HL-60 (cell line): ENCODE results near the gene RRP7A.
"Not testable (repeated sequence)": the region's sequence is repeated elsewhere in the genome, so short reads cannot be mapped to it uniquely, and the experiment has no call there.

Experiments used
- DNase-seq, 2 experiments: peaks; one replicate each; pipeline ENCODE4 v3.0.0-alpha.2; 2010 to 2020; ENCODE audit warnings: low read depth in 1 of 2, low spot score in 1 of 2
- H3K27ac ChIP-seq: fragments of 250-450 bp; sonication (Bioruptor Pico); replicated peaks from 2 replicates; pipeline ENCODE4 v1.5.1; 2020; ENCODE audit warnings: mild to moderate bottlenecking, moderate library complexity
- H3K27me3 ChIP-seq: fragments of 250-450 bp; sonication (Bioruptor Pico); 2 replicates; pipeline ENCODE4 v1.5.1; 2021; ENCODE audit warnings: mild to moderate bottlenecking, moderate library complexity; ENCODE audit not compliant: insufficient read depth, poor library complexity, severe bottlenecking
- H3K4me3 ChIP-seq: replicated peaks from 2 replicates; pipeline ENCODE4 v1.5.1; 2011; ENCODE audit warnings: mild to moderate bottlenecking, control low read depth, low read length; ENCODE audit not compliant: insufficient read depth
- GABPA ChIP-seq: IDR thresholded peaks from 2 replicates; pipeline ENCODE4 v1.6.1; 2012; ENCODE audit warnings: low read depth
- POLR2AphosphoS5 ChIP-seq: IDR thresholded peaks from 2 replicates; pipeline ENCODE4 v1.6.1; 2012; ENCODE audit warnings: low read depth
- SPI1 ChIP-seq: IDR thresholded peaks from 2 replicates; pipeline ENCODE4 v1.6.1; 2012; ENCODE audit warnings: low read depth, mild to moderate bottlenecking, borderline replicate concordance
- TF ChIP-seq, protein P1 (sequence below): IDR thresholded peaks from 2 replicates; pipeline ENCODE4 v1.6.1; 2012; ENCODE audit warnings: low read depth; ENCODE audit not compliant: insufficient replicate concordance
- TF ChIP-seq, protein P2 (sequence below): IDR thresholded peaks from one replicate; pipeline ENCODE4 v1.5.1; 2011; ENCODE audit warnings: low read length, control low read depth, inconsistent platforms; ENCODE audit not compliant: insufficient read depth

The RRP7A gene

DNA sequence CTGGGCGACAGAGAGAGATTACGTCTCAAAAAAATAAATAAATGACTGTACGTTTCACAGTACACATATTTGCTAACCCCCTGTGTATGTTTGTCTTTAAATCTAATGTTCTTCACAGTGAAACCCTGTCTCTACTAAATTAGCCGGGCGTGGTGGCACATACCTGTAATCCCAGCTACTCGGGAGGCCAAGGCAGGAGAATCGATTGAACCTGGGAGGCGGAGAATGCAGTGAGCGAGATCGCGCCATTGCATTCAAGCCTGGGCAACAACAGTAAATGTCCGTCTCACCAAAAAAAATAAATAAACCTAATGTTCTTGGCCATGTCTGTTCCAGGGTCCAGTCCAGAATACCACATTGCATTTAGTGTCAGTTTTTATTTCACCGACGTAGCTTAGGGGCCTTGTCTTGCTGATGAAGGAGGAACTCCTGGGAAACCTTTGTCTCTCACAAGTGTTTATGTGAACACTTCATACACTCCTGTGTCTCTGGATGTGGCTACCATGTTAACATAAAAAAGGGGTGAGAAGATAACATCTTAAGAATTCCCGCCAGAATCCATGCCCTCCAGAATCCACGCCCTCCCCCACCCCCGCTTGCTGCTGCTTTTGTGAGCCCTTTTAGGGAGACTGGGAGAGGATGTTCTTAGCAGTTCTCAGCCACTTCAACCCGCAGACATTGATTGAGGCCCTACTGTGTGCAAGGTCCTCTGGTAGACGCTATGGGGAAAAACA lies 29.2 kb upstream of the RRP7A start:
- DNase-seq, result no peak
- no peak overlapping the region for H3K27ac ChIP-seq
- no peak for TF ChIP-seq POLR2AphosphoS5
- no peak for TF ChIP-seq SPI1
- no peak for TF ChIP-seq GABPA
- TF ChIP-seq, protein P1, sequence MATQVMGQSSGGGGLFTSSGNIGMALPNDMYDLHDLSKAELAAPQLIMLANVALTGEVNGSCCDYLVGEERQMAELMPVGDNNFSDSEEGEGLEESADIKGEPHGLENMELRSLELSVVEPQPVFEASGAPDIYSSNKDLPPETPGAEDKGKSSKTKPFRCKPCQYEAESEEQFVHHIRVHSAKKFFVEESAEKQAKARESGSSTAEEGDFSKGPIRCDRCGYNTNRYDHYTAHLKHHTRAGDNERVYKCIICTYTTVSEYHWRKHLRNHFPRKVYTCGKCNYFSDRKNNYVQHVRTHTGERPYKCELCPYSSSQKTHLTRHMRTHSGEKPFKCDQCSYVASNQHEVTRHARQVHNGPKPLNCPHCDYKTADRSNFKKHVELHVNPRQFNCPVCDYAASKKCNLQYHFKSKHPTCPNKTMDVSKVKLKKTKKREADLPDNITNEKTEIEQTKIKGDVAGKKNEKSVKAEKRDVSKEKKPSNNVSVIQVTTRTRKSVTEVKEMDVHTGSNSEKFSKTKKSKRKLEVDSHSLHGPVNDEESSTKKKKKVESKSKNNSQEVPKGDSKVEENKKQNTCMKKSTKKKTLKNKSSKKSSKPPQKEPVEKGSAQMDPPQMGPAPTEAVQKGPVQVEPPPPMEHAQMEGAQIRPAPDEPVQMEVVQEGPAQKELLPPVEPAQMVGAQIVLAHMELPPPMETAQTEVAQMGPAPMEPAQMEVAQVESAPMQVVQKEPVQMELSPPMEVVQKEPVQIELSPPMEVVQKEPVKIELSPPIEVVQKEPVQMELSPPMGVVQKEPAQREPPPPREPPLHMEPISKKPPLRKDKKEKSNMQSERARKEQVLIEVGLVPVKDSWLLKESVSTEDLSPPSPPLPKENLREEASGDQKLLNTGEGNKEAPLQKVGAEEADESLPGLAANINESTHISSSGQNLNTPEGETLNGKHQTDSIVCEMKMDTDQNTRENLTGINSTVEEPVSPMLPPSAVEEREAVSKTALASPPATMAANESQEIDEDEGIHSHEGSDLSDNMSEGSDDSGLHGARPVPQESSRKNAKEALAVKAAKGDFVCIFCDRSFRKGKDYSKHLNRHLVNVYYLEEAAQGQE, result no peak
- TF ChIP-seq, protein P2, sequence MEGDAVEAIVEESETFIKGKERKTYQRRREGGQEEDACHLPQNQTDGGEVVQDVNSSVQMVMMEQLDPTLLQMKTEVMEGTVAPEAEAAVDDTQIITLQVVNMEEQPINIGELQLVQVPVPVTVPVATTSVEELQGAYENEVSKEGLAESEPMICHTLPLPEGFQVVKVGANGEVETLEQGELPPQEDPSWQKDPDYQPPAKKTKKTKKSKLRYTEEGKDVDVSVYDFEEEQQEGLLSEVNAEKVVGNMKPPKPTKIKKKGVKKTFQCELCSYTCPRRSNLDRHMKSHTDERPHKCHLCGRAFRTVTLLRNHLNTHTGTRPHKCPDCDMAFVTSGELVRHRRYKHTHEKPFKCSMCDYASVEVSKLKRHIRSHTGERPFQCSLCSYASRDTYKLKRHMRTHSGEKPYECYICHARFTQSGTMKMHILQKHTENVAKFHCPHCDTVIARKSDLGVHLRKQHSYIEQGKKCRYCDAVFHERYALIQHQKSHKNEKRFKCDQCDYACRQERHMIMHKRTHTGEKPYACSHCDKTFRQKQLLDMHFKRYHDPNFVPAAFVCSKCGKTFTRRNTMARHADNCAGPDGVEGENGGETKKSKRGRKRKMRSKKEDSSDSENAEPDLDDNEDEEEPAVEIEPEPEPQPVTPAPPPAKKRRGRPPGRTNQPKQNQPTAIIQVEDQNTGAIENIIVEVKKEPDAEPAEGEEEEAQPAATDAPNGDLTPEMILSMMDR, result no peak
- no peaks in the 10 kb centered on the region for H3K27me3 ChIP-seq
- no peak overlapping the region for H3K4me3 ChIP-seq

DNA sequence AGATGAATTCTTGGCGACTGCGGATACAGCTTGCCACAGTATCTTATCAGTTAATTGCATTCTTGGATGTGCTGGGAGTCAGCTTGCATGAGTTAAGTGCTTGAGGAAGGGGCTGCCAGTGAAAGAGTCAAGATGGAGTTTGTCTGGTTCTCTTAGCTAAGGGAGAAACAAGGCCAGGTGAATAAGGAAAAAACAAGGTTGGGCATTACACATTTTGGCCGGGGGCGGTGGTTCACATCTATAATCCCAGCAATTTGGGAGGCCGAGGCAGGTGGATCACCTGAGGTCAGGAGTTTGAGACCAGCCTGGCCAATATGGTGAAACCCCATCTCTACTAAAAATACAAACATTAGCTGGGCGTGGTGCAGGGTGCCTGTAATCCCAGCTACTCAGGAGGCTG lies 28.5 kb upstream of the RRP7A start:
- not testable (repeated sequence) for H3K4me3 ChIP-seq, H3K27me3 ChIP-seq

DNA sequence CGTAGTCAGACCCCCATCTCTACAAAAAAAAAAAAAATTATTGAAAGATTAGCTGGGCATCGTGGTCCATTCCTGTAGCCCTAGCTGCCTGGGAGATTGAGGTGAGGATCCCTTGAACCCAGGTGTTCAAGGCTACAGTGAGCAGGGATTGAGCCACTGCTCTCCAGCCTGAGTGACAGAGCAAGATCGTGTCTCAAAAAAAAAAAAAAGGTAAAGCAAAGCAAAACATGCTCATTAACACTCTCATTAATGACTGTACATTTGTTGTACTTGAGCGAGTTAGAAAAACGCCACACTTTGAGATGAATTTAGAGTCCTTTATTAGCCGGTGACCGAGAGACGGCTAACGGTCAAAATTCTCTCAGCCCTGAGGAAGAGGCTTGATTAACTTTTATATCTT lies 28.0 kb upstream of the RRP7A start:
- no peaks in the 10 kb centered on the region for H3K27me3 ChIP-seq
- H3K4me3 ChIP-seq, result no peak overlapping the region
- no peak for DNase-seq
- no peak overlapping the region for H3K27ac ChIP-seq
- TF ChIP-seq GABPA (no peak), POLR2AphosphoS5 (no peak), SPI1 (no peak)
- TF ChIP-seq, protein P2, result no peak
- TF ChIP-seq, protein P1, result no peak

More for the DNA sequence above, 28.5 kb upstream of the RRP7A start:
- H3K27ac ChIP-seq, DNase-seq: not testable (repeated sequence)

DNA sequence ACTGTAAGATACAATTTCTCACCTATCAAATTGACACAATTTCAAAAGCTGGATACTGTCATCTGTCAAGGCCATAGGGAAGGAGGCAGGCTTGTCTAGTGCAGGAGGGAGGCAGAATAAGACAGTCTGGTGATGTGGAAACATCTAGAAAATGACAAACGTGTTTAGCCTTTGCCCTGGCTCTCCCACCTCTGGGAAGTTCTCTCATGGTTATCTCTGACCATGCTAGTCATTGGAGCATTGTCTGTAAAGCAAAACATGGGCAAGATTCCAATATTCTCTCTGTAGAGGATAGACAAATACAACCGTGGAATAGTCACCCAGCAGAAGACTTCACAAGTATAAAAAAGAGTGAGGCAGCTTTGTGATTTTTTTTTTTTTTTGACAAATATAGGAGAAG lies 25.1 kb upstream of the RRP7A start:
- Histone ChIP-seq H3K27me3 (no peaks in the 10 kb centered on the region), H3K27ac (no peak overlapping the region), H3K4me3 (no peak overlapping the region)
- DNase-seq, result no peak
- TF ChIP-seq GABPA (no peak), SPI1 (no peak), POLR2AphosphoS5 (no peak)
- TF ChIP-seq, protein P1, result no peak
- TF ChIP-seq, protein P2, result no peak

DNA sequence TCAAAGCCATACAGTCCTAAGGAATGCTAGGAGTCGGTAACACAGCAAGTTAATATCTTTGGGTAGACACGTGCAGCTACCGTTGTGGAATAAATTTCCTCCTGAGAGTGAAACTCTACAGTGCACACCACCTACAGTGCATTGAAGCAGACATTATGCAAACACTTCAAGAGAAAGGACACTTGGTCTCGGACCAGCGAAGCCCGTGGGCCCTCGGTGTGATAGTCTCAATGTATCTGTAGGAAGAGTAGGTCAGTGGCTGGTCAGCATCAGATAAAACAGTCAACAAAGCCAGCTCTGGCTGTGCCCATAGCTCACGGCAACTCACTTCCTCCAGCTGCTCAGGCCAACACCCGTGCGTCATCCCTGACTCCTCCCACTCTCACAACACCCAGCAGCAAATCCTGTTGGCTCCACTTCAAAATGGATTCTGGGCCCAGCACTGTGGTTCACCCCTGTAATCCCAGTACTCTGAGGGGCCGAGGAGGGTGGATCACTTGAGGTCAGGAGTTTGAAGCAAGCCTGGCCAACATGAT lies 19.7 kb upstream of the RRP7A start:
- not testable (repeated sequence) for H3K27me3 ChIP-seq, H3K27ac ChIP-seq, DNase-seq, H3K4me3 ChIP-seq

DNA sequence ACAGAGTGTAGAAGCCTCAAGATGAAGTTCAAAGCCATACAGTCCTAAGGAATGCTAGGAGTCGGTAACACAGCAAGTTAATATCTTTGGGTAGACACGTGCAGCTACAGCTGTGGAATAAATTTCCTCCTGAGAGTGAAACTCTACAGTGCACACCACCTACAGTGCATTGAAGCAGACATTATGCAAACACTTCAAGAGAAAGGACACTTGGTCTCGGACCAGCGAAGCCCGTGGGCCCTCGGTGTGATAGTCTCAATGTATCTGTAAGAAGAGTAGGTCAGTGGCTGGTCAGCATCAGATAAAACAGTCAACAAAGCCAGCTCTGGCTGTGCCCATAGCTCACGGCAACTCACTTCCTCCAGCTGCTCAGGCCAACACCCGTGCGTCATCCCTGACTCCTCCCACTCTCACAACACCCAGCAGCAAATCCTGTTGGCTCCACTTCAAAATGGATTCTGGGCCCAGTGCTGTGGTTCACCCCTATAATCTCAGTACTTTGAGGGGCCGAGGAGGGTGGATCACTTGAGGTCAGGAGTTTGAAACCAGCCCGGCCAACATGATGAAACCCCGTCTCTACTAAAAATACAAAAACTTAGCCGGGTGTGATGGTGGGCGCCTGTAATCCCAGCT lies 17.7 kb upstream of the RRP7A start:
- H3K27me3 ChIP-seq, DNase-seq, H3K4me3 ChIP-seq, H3K27ac ChIP-seq: not testable (repeated sequence)
